HepG2 (cell line): ENCODE results near the gene NAALADL1. TPM values are rescaled to one million over a fixed set of nuclear protein-coding genes. Genes with fewer than 3 reads are reported as not detected.

Experiments
- KAT7 ChIP-seq: IDR thresholded peaks from 2 replicates; pipeline ENCODE4 v1.6.1; 2018; ENCODE audit warnings: borderline replicate concordance, missing compliant biosample characterization
- SMARCC2 ChIP-seq: fragments of 450-650 bp; IDR thresholded peaks from 2 replicates; pipeline ENCODE4 v1.6.1; 2017; ENCODE audit warnings: antibody characterized with exemption, mild to moderate bottlenecking
- SUZ12 ChIP-seq: fragments of 150-350 bp; IDR thresholded peaks from 2 replicates; pipeline ENCODE4 v1.6.1; 2014; ENCODE audit warnings: low read depth, low read length
- ZBTB38 ChIP-seq: sonication (generic); formaldehyde crosslinking; IDR thresholded peaks from 2 replicates; pipeline ENCODE4 v1.5.1; 2020; ENCODE audit warnings: mild to moderate bottlenecking, missing genetic modification reagents
- ZNF230 ChIP-seq: sonication (generic); formaldehyde crosslinking; IDR thresholded peaks from 2 replicates; pipeline ENCODE4 v1.4.0; 2020; ENCODE audit warnings: mild to moderate bottlenecking, missing genetic modification reagents
- ZNF264 ChIP-seq: sonication (generic); formaldehyde crosslinking; IDR thresholded peaks from 2 replicates; pipeline ENCODE4 v1.4.0; 2020; ENCODE audit warnings: missing genetic modification reagents
- ZNF549 ChIP-seq: sonication (generic); formaldehyde crosslinking; IDR thresholded peaks from 2 replicates; pipeline ENCODE4 v1.5.0; 2020; ENCODE audit warnings: missing genetic modification reagents
- ZNF556 ChIP-seq: sonication (generic); formaldehyde crosslinking; IDR thresholded peaks from 2 replicates; pipeline ENCODE4 v1.4.0; 2020; ENCODE audit warnings: mild to moderate bottlenecking, missing genetic modification reagents, borderline replicate concordance
- ZNF7 ChIP-seq: IDR thresholded peaks from 2 replicates; pipeline ENCODE4 v1.6.1; 2016; ENCODE audit warnings: missing biosample characterization, missing genetic modification reagents
- ZNF709 ChIP-seq: sonication (generic); formaldehyde crosslinking; IDR thresholded peaks from 2 replicates; pipeline ENCODE4 v1.5.0; 2020; ENCODE audit warnings: mild to moderate bottlenecking, missing genetic modification reagents
- polyA plus RNA-seq, 8 experiments: library from polyadenylated mRNA; depleted of rRNA in 3 of 8; stranded (reverse) in 7 of 8; unstranded in 1 of 8; fragments of >200 nt; fragmentation: Illumina TruSeq in 4 of 8; extraction: Trizol in 4 of 8; gene quantifications; 2 replicates each; pipeline versions ENCODE4 v1.2.1 to v1.2.3, GENCODE V29; 2011 to 2016; ENCODE audit warnings: low read depth in 4 of 8, missing spikeins in 1 of 8, mixed read lengths in 1 of 8; ENCODE audit not compliant: insufficient read depth in 1 of 8
- total RNA-seq, 5 experiments: library from RNA; depleted of rRNA; stranded (reverse); fragments of >200 nt; fragmentation: Illumina TruSeq; extraction: Trizol; gene quantifications; 2 replicates each; pipeline ENCODE4 v1.2.3, GENCODE V29; 2016; ENCODE audit warnings: low read depth in 1 of 5
- TF ChIP-seq, protein P1 (sequence below): sonication (generic); formaldehyde crosslinking; IDR thresholded peaks from 2 replicates; pipeline ENCODE4 v1.4.0; 2020; ENCODE audit warnings: missing genetic modification reagents, borderline replicate concordance
- TF ChIP-seq, protein P2 (sequence below): sonication (generic); formaldehyde crosslinking; IDR thresholded peaks from 2 replicates; pipeline ENCODE4 v1.4.0; 2020; ENCODE audit warnings: mild to moderate bottlenecking, low read depth, missing genetic modification reagents
- TF ChIP-seq, protein P3 (sequence below): sonication (generic); formaldehyde crosslinking; IDR thresholded peaks from 2 replicates; pipeline ENCODE4 v1.4.0; 2020; ENCODE audit warnings: missing genetic modification reagents
- TF ChIP-seq, protein P4 (sequence below): sonication (generic); formaldehyde crosslinking; conservative IDR thresholded peaks from 2 replicates; pipeline ENCODE4 v1.4.0; 2020; ENCODE audit warnings: mild to moderate bottlenecking, missing genetic modification reagents, moderate library complexity
- TF ChIP-seq, protein P5 (sequence below): sonication (generic); formaldehyde crosslinking; IDR thresholded peaks from 2 replicates; pipeline ENCODE4 v1.4.0; 2020; ENCODE audit warnings: missing genetic modification reagents

Gene NAALADL1
- total and polyA plus RNA-seq, 2 of the 13 experiments (the other 11 are each of a cell fraction or from before 2014, with no cell fraction given), result 9.3 to 33.9 TPM

DNA sequence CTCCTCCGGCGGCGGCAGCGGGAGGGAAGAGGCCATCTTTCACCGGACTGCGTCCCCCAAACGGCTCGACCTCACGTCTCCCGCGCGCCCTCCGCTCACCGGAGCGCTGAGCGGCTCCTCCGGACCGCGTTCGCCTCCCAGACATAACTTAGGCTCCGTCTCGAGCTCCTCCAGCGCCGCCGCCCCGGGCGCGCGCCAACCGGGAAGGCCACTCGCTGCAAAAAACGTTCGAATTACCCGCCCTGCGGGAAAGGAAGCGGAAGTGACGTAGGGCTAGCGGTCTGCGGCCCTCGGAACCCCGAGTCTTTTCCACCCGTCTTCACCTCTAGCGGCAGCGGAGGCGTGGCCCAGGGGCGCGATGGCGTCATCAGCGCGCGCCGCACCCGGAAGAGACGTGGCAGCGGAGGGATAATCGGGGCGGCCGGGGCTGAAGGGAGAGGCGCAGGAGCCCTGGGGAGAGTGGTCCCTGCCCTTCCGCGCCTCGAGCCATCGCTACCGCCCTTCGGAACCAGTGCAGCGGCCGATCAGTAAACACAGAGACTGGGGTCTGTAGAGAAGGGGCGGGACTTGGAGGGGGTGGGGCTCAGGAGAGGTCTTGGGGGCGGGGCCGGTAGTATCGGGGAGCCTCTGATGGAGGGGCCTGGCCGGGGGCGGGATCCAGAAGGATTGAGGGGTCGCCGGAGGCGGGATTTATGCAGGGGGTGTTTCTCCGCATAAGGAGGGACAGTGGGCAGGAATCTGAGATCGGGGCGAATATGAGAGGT, 25.7 kb upstream of the NAALADL1 start, which contains the start of the genes CDCA5 and ZFPL1 (continued):
- TF ChIP-seq, protein P1, sequence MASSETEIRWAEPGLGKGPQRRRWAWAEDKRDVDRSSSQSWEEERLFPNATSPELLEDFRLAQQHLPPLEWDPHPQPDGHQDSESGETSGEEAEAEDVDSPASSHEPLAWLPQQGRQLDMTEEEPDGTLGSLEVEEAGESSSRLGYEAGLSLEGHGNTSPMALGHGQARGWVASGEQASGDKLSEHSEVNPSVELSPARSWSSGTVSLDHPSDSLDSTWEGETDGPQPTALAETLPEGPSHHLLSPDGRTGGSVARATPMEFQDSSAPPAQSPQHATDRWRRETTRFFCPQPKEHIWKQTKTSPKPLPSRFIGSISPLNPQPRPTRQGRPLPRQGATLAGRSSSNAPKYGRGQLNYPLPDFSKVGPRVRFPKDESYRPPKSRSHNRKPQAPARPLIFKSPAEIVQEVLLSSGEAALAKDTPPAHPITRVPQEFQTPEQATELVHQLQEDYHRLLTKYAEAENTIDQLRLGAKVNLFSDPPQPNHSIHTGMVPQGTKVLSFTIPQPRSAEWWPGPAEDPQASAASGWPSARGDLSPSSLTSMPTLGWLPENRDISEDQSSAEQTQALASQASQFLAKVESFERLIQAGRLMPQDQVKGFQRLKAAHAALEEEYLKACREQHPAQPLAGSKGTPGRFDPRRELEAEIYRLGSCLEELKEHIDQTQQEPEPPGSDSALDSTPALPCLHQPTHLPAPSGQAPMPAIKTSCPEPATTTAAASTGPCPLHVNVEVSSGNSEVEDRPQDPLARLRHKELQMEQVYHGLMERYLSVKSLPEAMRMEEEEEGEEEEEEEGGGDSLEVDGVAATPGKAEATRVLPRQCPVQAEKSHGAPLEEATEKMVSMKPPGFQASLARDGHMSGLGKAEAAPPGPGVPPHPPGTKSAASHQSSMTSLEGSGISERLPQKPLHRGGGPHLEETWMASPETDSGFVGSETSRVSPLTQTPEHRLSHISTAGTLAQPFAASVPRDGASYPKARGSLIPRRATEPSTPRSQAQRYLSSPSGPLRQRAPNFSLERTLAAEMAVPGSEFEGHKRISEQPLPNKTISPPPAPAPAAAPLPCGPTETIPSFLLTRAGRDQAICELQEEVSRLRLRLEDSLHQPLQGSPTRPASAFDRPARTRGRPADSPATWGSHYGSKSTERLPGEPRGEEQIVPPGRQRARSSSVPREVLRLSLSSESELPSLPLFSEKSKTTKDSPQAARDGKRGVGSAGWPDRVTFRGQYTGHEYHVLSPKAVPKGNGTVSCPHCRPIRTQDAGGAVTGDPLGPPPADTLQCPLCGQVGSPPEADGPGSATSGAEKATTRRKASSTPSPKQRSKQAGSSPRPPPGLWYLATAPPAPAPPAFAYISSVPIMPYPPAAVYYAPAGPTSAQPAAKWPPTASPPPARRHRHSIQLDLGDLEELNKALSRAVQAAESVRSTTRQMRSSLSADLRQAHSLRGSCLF (CRISPR knock-in tag), result no peak
- TF ChIP-seq ZNF264, result no peak
- TF ChIP-seq SMARCC2, result no peak
- TF ChIP-seq, protein P2, sequence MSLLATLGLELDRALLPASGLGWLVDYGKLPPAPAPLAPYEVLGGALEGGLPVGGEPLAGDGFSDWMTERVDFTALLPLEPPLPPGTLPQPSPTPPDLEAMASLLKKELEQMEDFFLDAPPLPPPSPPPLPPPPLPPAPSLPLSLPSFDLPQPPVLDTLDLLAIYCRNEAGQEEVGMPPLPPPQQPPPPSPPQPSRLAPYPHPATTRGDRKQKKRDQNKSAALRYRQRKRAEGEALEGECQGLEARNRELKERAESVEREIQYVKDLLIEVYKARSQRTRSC (CRISPR knock-in tag), result no peak
- no peak for TF ChIP-seq ZNF549
- peak; percentile 87; the same call in 1 of the 2 replicates for TF ChIP-seq ZNF556 (CRISPR knock-in tag)
- TF ChIP-seq ZNF230, result peak; percentile 88
- peak; percentile 41; the same call in 1 of the 2 replicates for TF ChIP-seq ZNF709 (CRISPR knock-in tag)
- TF ChIP-seq, protein P3, sequence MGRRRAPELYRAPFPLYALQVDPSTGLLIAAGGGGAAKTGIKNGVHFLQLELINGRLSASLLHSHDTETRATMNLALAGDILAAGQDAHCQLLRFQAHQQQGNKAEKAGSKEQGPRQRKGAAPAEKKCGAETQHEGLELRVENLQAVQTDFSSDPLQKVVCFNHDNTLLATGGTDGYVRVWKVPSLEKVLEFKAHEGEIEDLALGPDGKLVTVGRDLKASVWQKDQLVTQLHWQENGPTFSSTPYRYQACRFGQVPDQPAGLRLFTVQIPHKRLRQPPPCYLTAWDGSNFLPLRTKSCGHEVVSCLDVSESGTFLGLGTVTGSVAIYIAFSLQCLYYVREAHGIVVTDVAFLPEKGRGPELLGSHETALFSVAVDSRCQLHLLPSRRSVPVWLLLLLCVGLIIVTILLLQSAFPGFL, result no peak
- TF ChIP-seq ZBTB38 (CRISPR knock-in tag), result peak; percentile 71; the same call in 1 of the 2 replicates
- no peak for TF ChIP-seq SUZ12
- TF ChIP-seq KAT7, result peak; percentile 71; the same call in 1 of the 2 replicates
- TF ChIP-seq ZNF7 (CRISPR knock-in tag), result no peak
- TF ChIP-seq, protein P4, sequence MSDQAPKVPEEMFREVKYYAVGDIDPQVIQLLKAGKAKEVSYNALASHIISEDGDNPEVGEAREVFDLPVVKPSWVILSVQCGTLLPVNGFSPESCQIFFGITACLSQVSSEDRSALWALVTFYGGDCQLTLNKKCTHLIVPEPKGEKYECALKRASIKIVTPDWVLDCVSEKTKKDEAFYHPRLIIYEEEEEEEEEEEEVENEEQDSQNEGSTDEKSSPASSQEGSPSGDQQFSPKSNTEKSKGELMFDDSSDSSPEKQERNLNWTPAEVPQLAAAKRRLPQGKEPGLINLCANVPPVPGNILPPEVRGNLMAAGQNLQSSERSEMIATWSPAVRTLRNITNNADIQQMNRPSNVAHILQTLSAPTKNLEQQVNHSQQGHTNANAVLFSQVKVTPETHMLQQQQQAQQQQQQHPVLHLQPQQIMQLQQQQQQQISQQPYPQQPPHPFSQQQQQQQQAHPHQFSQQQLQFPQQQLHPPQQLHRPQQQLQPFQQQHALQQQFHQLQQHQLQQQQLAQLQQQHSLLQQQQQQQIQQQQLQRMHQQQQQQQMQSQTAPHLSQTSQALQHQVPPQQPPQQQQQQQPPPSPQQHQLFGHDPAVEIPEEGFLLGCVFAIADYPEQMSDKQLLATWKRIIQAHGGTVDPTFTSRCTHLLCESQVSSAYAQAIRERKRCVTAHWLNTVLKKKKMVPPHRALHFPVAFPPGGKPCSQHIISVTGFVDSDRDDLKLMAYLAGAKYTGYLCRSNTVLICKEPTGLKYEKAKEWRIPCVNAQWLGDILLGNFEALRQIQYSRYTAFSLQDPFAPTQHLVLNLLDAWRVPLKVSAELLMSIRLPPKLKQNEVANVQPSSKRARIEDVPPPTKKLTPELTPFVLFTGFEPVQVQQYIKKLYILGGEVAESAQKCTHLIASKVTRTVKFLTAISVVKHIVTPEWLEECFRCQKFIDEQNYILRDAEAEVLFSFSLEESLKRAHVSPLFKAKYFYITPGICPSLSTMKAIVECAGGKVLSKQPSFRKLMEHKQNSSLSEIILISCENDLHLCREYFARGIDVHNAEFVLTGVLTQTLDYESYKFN, result peak; percentile 54
- TF ChIP-seq, protein P5, sequence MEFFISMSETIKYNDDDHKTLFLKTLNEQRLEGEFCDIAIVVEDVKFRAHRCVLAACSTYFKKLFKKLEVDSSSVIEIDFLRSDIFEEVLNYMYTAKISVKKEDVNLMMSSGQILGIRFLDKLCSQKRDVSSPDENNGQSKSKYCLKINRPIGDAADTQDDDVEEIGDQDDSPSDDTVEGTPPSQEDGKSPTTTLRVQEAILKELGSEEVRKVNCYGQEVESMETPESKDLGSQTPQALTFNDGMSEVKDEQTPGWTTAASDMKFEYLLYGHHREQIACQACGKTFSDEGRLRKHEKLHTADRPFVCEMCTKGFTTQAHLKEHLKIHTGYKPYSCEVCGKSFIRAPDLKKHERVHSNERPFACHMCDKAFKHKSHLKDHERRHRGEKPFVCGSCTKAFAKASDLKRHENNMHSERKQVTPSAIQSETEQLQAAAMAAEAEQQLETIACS (CRISPR knock-in tag), result no peak
